ENCODE results near the gene NTN3. TPM values are rescaled to one million over a fixed set of nuclear protein-coding genes. Genes with fewer than 3 reads are reported as not detected.
A peak's percentile ranks its signal among the peaks of the same experiment; 100 is the strongest.

Gene NTN3
- total and polyA plus RNA-seq, 9 donors: 0.12 to 0.34 (median 0.19) TPM; not detected in 5

DNA sequence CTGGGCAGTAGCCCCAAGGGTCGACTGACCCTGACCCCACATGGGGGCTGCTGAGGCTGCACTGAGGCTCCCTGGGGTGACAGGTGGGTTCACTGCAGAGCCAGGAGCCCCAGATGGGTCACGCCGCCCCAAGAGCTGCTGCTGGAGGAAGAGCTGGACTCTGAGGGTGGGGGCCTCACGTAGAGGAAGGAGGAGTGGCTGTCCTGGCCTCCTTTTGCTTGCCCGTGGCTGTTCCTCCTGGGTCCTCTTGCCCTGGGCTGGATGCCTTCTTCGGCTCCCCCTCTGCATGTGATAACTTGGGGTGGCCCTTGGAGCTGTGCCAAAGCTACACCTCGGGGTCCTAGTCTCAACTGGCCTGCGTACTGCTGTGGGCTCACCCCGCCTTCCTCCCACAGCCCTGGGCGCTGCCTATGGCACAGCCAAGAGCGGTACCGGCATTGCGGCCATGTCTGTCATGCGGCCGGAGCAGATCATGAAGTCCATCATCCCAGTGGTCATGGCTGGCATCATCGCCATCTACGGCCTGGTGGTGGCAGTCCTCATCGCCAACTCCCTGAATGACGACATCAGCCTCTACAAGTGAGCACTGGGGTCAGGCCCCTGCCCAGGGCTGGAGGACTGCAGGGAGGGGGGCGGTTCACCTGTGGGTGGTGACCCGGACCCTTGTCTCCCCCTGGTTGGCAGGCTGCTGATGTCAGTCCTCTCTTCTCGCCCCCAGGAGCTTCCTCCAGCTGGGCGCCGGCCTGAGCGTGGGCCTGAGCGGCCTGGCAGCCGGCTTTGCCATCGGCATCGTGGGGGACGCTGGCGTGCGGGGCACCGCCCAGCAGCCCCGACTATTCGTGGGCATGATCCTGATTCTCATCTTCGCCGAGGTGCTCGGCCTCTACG is 48.0 kb downstream of the NTN3 start:
- Histone ChIP-seq H3K4me3 (peak overlapping the region; percentile 18), H3K4me1 (ENCODE audit: insufficient read depth) (peaks cover 35% of the 10 kb centered on the region), H3K36me3 (no peaks in the 10 kb centered on the region), H3K27me3 (no peaks in the 10 kb centered on the region), H3K27ac (peak overlapping the region in 1 of 2 donors; percentile 28), H3K9me3 (no peaks in the 10 kb centered on the region)
- intact Hi-C loops (cut with DNase I): no loop called here
- TF ChIP-seq EP300 (IDR thresholded peaks at IDR 0.05): no peak
- no peak for TF ChIP-seq POLR2A (IDR thresholded peaks at IDR 0.05)
- TF ChIP-seq, protein P1, sequence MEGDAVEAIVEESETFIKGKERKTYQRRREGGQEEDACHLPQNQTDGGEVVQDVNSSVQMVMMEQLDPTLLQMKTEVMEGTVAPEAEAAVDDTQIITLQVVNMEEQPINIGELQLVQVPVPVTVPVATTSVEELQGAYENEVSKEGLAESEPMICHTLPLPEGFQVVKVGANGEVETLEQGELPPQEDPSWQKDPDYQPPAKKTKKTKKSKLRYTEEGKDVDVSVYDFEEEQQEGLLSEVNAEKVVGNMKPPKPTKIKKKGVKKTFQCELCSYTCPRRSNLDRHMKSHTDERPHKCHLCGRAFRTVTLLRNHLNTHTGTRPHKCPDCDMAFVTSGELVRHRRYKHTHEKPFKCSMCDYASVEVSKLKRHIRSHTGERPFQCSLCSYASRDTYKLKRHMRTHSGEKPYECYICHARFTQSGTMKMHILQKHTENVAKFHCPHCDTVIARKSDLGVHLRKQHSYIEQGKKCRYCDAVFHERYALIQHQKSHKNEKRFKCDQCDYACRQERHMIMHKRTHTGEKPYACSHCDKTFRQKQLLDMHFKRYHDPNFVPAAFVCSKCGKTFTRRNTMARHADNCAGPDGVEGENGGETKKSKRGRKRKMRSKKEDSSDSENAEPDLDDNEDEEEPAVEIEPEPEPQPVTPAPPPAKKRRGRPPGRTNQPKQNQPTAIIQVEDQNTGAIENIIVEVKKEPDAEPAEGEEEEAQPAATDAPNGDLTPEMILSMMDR (IDR thresholded peaks at IDR 0.05): no peak
- peak in 4 of 5 donors; percentile 42 to 72 (median 58) for DNase-seq
- WGBS, 3 donors: 77 to 82% (median 78%) methylated on average over 33 to 39 of the region's 39 CpGs

DNA sequence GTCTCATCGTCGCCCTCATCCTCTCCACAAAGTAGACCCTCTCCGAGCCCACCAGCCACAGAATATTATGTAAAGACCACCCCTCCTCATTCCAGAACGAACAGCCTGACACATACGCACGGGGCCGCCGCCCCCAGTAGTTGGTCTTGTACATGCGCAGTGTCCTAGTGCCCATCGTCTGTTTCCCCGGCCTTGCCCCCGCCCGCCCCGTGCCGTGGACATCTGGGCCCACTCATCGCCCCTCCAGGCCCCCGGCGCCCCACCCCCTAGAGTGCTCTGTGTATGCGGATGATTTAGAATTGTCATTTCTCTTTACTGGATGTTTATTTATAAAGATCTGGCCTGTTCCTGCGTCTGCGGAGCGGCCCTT is 48.6 kb downstream of the NTN3 start:
- peak overlapping the region in 1 of 2 donors; percentile 28 for H3K27ac ChIP-seq
- 30 to 38% (median 34%) methylated on average over 22 of the region's 22 CpGs for WGBS, 3 donors
- DNase-seq: peak in 3 of 5 donors; percentile 18 to 59 (median 46)
- peak overlapping the region; percentile 18 for H3K4me3 ChIP-seq
- no peaks in the 10 kb centered on the region for H3K9me3 ChIP-seq
- TF ChIP-seq POLR2A (IDR thresholded peaks at IDR 0.05) (no peak), EP300 (IDR thresholded peaks at IDR 0.05) (no peak)
- TF ChIP-seq, protein P1 (IDR thresholded peaks at IDR 0.05): no peak
- H3K36me3 ChIP-seq: no peaks in the 10 kb centered on the region
- intact Hi-C loops (cut with DNase I): no loop called here
- no peaks in the 10 kb centered on the region for H3K27me3 ChIP-seq
- H3K4me1 ChIP-seq (ENCODE audit: insufficient read depth): peaks cover 35% of the 10 kb centered on the region

DNA sequence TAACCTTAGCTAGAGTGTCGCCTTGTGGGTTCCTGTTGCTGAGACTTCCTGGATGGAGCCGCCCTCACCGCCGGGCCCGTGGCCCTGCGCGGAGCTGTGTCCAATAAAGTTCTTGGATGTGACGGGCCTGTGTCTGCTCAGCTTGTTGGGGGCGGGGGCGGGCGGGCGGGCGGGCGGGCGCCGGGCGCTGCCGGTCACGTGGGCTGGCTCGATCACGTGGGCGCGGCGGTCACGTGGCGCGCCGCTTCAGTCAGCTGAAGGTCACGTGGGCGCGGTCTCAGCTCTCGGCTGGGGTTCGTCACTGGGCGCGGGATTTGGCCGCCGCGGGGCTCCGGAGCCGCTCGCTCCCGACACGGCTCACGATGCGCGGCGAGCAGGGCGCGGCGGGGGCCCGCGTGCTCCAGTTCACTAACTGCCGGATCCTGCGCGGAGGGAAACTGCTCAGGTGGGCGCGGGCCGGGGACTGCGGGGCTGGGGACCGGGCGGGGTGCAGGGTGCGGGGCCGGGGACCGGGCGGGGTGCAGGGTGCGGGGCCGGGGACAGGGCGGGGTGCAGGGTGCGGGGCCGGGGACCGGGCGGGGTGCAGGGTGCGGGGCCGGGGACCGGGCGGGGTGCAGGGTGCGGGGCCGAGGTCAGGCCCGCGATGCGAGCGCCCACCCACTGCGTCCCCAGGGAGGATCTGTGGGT is 49.1 kb downstream of the NTN3 start, which contains the start of gene AMDHD2:
AMDHD2 (plus strand) TSS at position 275 of the 687 bp plus-strand sequence; CDS start at position 363, 88 bp downstream.
- Histone ChIP-seq H3K4me1 (ENCODE audit: insufficient read depth) (peaks cover 33% of the 10 kb centered on the region), H3K27me3 (no peaks in the 10 kb centered on the region), H3K27ac (peak within 1 kb of the TSS in 1 of 2 donors; percentile 28), H3K4me3 (peak within 1 kb of the TSS; percentile 50), H3K36me3 (no peaks in the 10 kb centered on the region), H3K9me3 (no peaks in the 10 kb centered on the region)
- TF ChIP-seq, protein P1 (IDR thresholded peaks at IDR 0.05): no peak
- no peak for TF ChIP-seq POLR2A (IDR thresholded peaks at IDR 0.05)
- intact Hi-C loops (cut with DNase I): no loop called here
- peak; percentile 89 to 93 (median 92) for DNase-seq
- WGBS, 3 donors: 0 to 1% (median 1%) methylated on average over 37 to 83 of the region's 83 CpGs

DNA sequence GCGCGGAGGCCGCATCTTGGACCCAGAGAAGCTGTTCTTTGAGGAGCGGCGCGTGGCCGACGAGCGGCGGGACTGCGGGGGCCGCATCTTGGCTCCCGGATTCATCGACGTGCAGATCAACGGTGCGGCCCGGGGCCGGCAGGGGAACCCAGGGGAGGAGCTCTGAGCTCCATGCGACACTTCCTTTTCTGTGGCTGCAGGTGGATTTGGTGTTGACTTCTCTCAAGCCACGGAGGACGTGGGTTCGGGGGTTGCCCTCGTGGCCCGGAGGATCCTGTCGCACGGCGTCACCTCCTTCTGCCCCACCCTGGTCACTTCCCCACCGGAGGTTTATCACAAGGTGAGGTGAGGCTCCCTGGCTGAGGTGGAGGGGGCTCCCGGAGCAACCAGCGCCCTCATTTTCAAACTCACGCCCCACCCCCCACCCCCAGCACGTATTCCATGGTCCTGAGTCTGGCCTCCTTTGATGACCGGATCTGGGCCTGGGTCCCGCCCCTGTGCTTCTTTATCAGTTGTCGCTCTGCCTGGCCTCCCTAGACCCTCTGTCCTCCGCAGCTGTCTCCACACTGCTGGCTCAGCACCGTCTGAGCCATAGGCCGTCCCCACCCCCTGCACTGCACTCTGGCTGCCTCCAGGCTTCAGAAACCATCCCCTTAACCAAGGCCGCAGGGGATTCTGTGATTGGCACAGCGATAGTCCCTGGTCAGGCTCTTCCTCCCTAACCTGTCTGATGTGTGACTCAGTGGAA is 49.9 kb downstream of the NTN3 start:
- Histone ChIP-seq H3K4me1 (ENCODE audit: insufficient read depth) (peaks cover 27% of the 10 kb centered on the region), H3K27ac (no peak overlapping the region), H3K27me3 (no peaks in the 10 kb centered on the region), H3K4me3 (peak overlapping the region; percentile 50), H3K36me3 (no peaks in the 10 kb centered on the region), H3K9me3 (no peaks in the 10 kb centered on the region)
- intact Hi-C loops (cut with DNase I): no loop called here
- peak in 3 of 5 donors; percentile 23 to 52 (median 26) for DNase-seq
- 14 to 17% (median 15%) methylated on average over 41 of the region's 41 CpGs for WGBS, 3 donors
- TF ChIP-seq, protein P1 (IDR thresholded peaks at IDR 0.05): no peak
- TF ChIP-seq POLR2A (IDR thresholded peaks at IDR 0.05): no peak
- TF ChIP-seq EP300 (IDR thresholded peaks at IDR 0.05): no peak
